MG63 (cell line): Measurements from ENCODE around the gene SUFU. TPM values are rescaled to one million over a fixed set of nuclear protein-coding genes. Genes with fewer than 3 reads are reported as not detected.
A peak's percentile ranks its signal among the peaks of the same experiment; 100 is the strongest.
"Not testable (repeated sequence)": the region's sequence is repeated elsewhere in the genome, so short reads cannot be mapped to it uniquely, and the experiment has no call there.

Source experiments
- DNase-seq: peaks from one replicate; pipeline ENCODE4 v3.0.0-alpha.2; 2020
- H3K27me3 ChIP-seq: fragments of 250-450 bp; sonication (Bioruptor Pico); 2 replicates; pipeline ENCODE4 v1.5.1; 2020; ENCODE audit warnings: mild to moderate bottlenecking, moderate library complexity
- H3K36me3 ChIP-seq: fragments of 250-450 bp; sonication (Bioruptor Pico); 2 replicates; pipeline ENCODE4 v1.5.1; 2020; ENCODE audit warnings: mild to moderate bottlenecking, moderate library complexity
- H3K4me3 ChIP-seq: fragments of 250-450 bp; sonication (Bioruptor Pico); 2 replicates; pipeline ENCODE4 v1.5.1; 2020; ENCODE audit warnings: mild to moderate bottlenecking, moderate library complexity
- H3K9me3 ChIP-seq: fragments of 250-450 bp; sonication (Bioruptor Pico); 2 replicates; pipeline ENCODE4 v1.5.1; 2020; ENCODE audit warnings: mild to moderate bottlenecking, moderate library complexity
- total RNA-seq: library from RNA; depleted of rRNA; stranded (reverse); fragments of >200 nt; shearing (Covaris generic); gene quantifications from 2 replicates; pipeline ENCODE4 v1.2.3, GENCODE V29; 2014; ENCODE audit warnings: low replicate concordance

The SUFU gene
- total RNA-seq, 1 experiment from 2014 or later = 2.0 TPM

DNA sequence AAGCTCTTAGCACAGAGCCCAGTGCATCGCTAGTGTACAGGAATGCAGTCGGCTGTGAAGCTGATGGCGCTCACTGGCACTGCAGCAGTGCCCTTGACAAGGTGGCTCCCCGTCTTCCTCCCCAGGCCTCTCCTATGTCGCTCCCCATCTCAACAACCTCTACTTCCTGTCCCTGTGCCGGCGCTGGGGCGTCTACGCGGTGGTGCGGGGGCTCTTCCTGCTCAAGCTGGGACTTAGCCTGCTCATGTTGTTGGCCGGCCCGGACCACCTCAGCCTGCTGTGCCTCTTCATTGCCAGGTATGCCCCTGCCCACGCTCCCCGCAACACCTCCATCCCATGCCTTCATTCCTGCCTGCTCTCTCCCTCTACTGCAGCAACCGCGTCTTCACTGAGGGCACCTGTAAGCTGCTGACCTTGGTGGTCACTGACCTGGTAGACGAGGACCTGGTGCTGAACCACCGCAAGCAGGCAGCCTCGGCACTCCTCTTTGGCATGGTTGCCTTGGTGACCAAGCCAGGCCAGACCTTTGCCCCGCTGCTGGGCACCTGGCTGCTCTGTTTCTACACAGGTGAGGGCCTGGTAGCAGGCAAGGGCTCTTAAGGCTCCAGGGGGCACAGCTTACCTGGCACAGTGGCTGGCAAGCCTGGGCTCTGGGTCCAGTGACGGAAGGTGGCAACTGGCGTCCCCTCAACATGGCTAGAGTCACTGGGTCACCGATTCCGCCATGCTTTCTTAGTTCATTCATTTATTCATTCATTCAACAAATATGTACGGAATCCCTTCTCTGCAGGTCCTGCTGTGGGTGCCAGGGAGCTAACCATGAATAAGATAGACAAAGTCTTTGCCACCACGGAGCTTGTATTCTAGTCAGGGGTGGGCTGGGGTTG, 30.1 kb upstream of the SUFU start:
- H3K36me3 ChIP-seq = peaks cover 7% of the 10 kb centered on the region; the same call in 1 of the 2 replicates
- DNase-seq = no peak
- H3K9me3 ChIP-seq = no peaks in the 10 kb centered on the region
- H3K4me3 ChIP-seq = no peak overlapping the region
- no peaks in the 10 kb centered on the region for H3K27me3 ChIP-seq

- no peak overlapping the region for H3K4me3 ChIP-seq
Observed at GRCh38 chr10:102475451-102476040, 28.2 kb upstream of the SUFU start.

DNA sequence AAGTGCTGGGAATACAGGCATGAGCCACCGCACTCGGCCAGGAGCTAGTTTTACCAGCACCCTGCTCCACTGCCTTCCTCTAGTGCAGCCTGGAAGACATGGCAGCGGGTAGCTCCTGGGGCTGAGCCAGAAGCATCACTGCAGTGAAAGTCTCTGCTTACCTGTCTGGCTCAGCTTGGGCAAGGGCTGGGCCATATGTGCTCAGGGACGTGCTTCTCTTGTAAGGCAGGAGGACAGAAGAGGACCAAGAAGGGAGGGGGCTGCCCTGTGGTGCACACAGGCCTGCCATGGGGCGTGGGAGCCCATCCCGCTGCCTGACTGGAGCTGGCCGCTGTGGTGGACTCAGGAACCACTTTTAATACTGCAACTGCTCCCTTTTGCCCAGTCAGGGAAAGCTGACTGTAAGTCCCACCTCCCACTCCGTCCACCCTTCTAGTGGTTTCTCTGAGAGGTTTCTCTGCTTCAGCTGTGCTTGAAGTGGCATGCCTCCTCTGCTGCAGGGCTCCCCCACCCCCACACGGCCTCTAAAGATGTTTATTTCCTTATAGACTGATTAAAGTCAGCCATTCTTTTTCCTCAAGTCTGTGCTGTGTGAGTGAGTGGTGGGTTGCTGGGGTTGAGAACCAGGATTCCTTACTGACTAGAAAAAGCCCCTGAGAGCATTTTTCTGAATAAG, 27.2 kb upstream of the SUFU start:
- Histone ChIP-seq H3K4me3 (no peak overlapping the region), H3K27me3 (no peaks in the 10 kb centered on the region), H3K9me3 (no peaks in the 10 kb centered on the region), H3K36me3 (peaks cover 19% of the 10 kb centered on the region)
- no peak for DNase-seq

More at GRCh38 chr10:102475451-102476040, 28.2 kb upstream of the SUFU start:
- no peaks in the 10 kb centered on the region for H3K9me3 ChIP-seq
- no peak for DNase-seq
- H3K27me3 ChIP-seq = no peaks in the 10 kb centered on the region
- peaks cover 15% of the 10 kb centered on the region for H3K36me3 ChIP-seq

DNA sequence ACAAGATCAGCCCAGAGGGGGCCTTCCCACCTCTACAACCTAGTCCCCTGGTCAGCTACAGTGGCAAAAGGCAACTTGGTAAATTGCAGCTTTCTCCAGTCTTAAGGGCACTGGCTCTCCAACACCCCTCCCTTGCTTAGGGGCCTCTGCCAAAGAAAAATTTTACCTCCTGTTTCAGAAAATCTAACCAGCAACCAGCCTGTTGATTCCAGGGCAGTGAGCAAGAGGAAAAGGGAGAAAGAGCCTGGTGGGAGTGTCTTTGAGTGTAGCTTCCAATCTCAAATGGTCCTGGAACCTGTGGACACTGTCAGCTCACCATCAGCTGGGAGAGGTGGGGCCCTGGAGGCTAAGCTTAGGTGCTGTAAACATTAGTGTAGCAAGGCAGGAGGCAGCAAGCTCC, 24.1 kb upstream of the SUFU start:
- peaks cover 40% of the 10 kb centered on the region for H3K36me3 ChIP-seq
- no peak overlapping the region for H3K4me3 ChIP-seq
- no peak for DNase-seq
- no peaks in the 10 kb centered on the region for H3K27me3 ChIP-seq
- no peaks in the 10 kb centered on the region for H3K9me3 ChIP-seq

DNA sequence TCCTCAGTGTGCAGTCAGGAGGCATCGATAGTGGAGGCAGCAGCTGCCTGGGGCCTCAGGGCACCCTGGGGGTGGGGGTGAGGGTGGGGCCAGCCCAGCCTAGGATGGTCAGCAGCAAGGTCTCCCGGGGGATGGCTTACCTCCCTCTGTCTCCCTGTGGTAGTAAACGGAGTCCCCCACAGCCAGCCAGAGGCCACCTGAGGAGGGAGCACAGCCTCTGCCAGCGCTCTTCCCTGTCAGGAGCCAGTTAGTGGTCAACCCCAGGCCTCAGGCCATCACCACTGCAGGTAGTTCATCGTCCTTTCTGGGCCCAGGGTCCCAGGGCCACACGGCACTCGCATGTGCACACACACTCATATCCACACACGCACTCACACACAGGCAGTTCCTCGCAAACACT, 23.4 kb upstream of the SUFU start:
- no peak for DNase-seq
- H3K9me3 ChIP-seq = no peaks in the 10 kb centered on the region
- H3K4me3 ChIP-seq = no peak overlapping the region
- peaks cover 47% of the 10 kb centered on the region for H3K36me3 ChIP-seq
- H3K27me3 ChIP-seq = no peaks in the 10 kb centered on the region

DNA sequence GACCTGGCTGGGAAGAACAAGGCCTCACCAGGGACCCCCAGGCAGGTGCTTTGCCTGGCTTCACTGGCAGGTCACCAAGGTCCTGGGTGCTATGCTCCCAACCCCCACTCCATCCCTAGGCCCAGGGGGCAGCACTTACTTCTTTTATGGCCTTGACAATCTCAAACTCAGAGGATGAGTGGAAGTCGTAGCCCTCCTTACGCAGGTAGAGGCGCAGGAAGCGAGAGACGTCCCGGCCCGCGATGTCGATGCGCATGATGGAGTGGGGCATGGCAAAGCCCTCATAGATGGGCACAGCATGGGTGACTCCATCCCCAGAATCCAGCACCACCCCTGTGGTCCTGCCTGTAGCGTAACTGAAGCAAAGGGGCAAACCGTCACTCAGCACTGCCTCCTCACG, 19.8 kb upstream of the SUFU start:
- H3K4me3 ChIP-seq = no peak overlapping the region
- no peak for DNase-seq
- no peaks in the 10 kb centered on the region for H3K9me3 ChIP-seq
- H3K36me3 ChIP-seq = peaks cover 62% of the 10 kb centered on the region
- no peaks in the 10 kb centered on the region for H3K27me3 ChIP-seq

GRCh38 chr10:102485093-102485784, 18.5 kb upstream of the SUFU start:
- Histone ChIP-seq H3K9me3 (no peaks in the 10 kb centered on the region), H3K36me3 (peaks cover 65% of the 10 kb centered on the region), H3K4me3 (no peak overlapping the region), H3K27me3 (no peaks in the 10 kb centered on the region)
- DNase-seq = no peak

DNA sequence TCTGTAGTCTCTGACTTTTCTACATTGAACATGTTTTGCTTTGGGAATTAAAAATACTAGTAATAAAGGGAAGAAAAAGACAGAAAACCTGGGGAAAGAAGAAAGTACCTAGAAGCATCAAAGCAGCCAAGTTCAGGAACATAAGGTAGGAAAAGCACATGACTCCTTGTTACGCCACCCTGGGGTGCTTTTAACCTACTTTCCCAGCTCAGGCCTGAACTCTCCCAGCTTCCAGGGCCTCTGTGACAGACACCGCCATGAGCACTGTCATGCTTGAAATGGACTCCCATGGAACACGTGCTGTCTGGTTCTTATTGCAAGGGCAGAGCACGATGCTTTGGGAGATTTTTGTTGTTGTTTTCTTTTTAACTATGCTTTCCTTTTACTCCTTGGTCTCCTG, 12.6 kb upstream of the SUFU start:
- H3K4me3 ChIP-seq = no peak overlapping the region
- no peaks in the 10 kb centered on the region for H3K9me3 ChIP-seq
- no peak for DNase-seq
- H3K27me3 ChIP-seq = no peaks in the 10 kb centered on the region
- H3K36me3 ChIP-seq = peaks cover 41% of the 10 kb centered on the region

- H3K9me3 ChIP-seq = no peaks in the 10 kb centered on the region
- no peak for DNase-seq
- H3K27me3 ChIP-seq = no peaks in the 10 kb centered on the region
- no peak overlapping the region for H3K4me3 ChIP-seq
- peaks cover 42% of the 10 kb centered on the region for H3K36me3 ChIP-seq
Observed at GRCh38 chr10:102492344-102492939, 11.3 kb upstream of the SUFU start.

GRCh38 chr10:102492983-102493382, 10.8 kb upstream of the SUFU start:
- peaks cover 38% of the 10 kb centered on the region for H3K36me3 ChIP-seq
- no peak for DNase-seq
- H3K27me3 ChIP-seq = no peaks in the 10 kb centered on the region
- H3K9me3 ChIP-seq = no peaks in the 10 kb centered on the region
- no peak overlapping the region for H3K4me3 ChIP-seq

- no peak for DNase-seq
- no peaks in the 10 kb centered on the region for H3K9me3 ChIP-seq
- H3K36me3 ChIP-seq = peaks cover 31% of the 10 kb centered on the region
- no peaks in the 10 kb centered on the region for H3K27me3 ChIP-seq
- H3K4me3 ChIP-seq = no peak overlapping the region
Observed at GRCh38 chr10:102493771-102494170, 10.0 kb upstream of the SUFU start.

DNA sequence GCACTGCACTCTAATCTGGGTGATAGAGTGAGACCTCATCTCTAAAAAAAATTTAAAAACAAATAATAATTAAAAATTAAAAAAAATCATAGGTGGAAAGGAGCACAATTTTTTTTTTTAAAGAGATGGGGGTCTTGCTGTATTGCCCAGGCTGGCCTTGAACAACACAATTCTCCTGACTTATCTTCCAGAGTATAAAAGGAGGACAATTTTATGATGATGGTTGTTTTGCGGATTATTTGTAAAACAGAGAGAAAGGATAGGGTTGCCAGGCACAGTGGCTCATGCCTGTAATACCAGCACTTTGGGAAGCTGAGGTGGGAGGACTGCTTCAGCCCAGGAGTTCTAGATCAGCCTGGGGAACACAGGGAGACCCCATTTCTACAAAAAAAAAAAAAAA, 6.2 kb upstream of the SUFU start:
- DNase-seq = no peak
- Histone ChIP-seq H3K9me3 (no peaks in the 10 kb centered on the region), H3K4me3 (no peak overlapping the region), H3K27me3 (no peaks in the 10 kb centered on the region), H3K36me3 (peaks cover 20% of the 10 kb centered on the region)

GRCh38 chr10:102499356-102499755, 4.4 kb upstream of the SUFU start:
- DNase-seq = no peak
- H3K4me3 ChIP-seq = no peak overlapping the region
- no peaks in the 10 kb centered on the region for H3K27me3 ChIP-seq
- H3K9me3 ChIP-seq = no peaks in the 10 kb centered on the region
- peaks cover 14% of the 10 kb centered on the region for H3K36me3 ChIP-seq

DNA sequence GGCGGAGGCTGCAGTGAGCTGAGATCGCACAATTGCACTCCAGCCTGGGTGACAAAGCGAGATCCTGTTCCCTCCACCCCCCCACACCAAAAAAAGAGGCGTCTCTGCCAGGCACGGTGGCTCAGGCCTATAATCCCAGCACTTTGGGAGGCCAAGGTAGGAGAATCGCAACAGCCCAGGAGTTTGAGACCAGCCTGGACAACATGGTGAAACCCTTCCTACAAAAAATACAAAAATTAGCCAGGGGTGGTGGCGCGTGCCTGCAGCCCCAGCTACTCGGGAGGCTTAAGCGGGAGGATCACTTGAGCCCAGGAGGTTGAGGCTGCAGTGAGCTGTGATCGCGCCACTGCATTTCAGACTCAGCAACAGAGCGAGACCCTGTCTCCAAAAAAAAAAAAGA, 3.1 kb upstream of the SUFU start:
- H3K4me3 ChIP-seq, H3K27me3 ChIP-seq, DNase-seq, H3K9me3 ChIP-seq: not testable (repeated sequence)
- H3K36me3 ChIP-seq = peaks cover 12% of the 10 kb centered on the region

DNA sequence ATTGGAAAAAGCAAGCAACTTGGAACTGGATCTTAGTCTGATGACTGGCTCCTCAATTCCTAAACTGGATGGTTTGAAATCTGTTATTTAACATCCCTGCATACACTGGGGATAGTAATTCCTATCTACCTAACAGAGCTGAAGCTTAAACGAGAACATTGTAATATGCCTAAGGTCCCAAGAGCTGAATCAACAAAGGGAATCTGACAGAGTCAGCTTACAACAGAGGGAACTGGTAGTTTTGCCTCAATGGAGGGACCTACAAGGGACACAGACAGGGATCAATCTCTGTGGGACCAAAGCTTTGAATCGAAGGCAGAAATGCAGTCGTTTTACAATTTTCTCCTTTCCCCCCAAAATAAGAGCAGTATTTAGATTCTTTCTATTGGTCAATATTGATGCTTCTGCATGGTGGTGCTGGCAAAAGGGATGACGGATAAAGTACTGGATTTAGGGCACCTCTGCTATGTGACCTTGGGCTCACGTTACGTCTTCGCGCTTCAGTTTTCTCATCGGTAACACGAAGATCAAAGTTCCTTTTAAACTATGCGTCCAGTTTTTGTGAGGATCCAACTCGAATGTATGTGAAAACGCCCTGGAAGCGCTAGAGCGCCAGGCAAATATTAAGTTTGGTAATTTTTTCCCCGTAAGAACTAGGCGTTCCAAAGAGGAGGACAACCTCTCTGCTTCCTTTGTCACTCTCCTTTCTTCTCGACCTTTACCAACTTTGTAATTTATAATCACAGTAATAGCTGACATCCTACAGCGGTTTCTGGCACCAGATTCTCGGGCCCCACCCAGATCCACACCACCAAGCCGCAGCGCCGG, 2.4 kb upstream of the SUFU start:
- DNase-seq = no peak
- no peaks in the 10 kb centered on the region for H3K9me3 ChIP-seq
- H3K36me3 ChIP-seq = peaks cover 8% of the 10 kb centered on the region; the same call in 1 of the 2 replicates
- no peaks in the 10 kb centered on the region for H3K27me3 ChIP-seq
- peak overlapping the region; percentile 77 for H3K4me3 ChIP-seq

- H3K27me3 ChIP-seq = no peaks in the 10 kb centered on the region
Observed at GRCh38 chr10:102502029-102502336, 1.8 kb upstream of the SUFU start.

More at GRCh38 chr10:102502029-102502336, 1.8 kb upstream of the SUFU start:
- H3K9me3 ChIP-seq = no peaks in the 10 kb centered on the region
- DNase-seq = peak; percentile 99
- H3K36me3 ChIP-seq = peaks cover 5% of the 10 kb centered on the region; the same call in 1 of the 2 replicates
- H3K4me3 ChIP-seq = peak overlapping the region; percentile 77
